IPS DF 6.9 (cell line): ENCODE measurements around the gene MYL9.

ENCODE experiments used
- DNase-seq: peaks from one replicate; pipeline ENCODE4 v3.0.0-alpha.2; 2013; ENCODE audit warnings: low read depth, low spot score
- H3K27ac ChIP-seq: one replicate; pipeline ENCODE4 v1.5.1; 2013; ENCODE audit warnings: low read length, control low read depth
- H3K27me3 ChIP-seq: 2 replicates; pipeline ENCODE4 v1.6.1; 2013; ENCODE audit warnings: mild to moderate bottlenecking, low read length; ENCODE audit not compliant: control insufficient read depth, insufficient read depth
- H3K36me3 ChIP-seq: 2 replicates; pipeline ENCODE4 v1.6.1; 2013; ENCODE audit warnings: low read length; ENCODE audit not compliant: control insufficient read depth, insufficient read depth
- H3K4me1 ChIP-seq: 2 replicates; pipeline ENCODE4 v1.6.1; 2013; ENCODE audit warnings: low read length; ENCODE audit not compliant: control insufficient read depth, insufficient read depth
- H3K4me3 ChIP-seq: 2 replicates; pipeline ENCODE4 v1.5.1; 2013; ENCODE audit warnings: mild to moderate bottlenecking, low read length
- H3K9me3 ChIP-seq: 2 replicates; pipeline ENCODE4 v1.6.1; 2013; ENCODE audit warnings: low read length, inconsistent platforms; ENCODE audit not compliant: control insufficient read depth, insufficient read depth
- WGBS: extraction: QIAGEN DNeasy Blood & Tissue Kit; methylation state at CpG from one replicate; pipeline ENCODE4 v1.1.7; 2013; ENCODE audit warnings: mixed read lengths, missing lambda C conversion rate; ENCODE audit not compliant: insufficient read length, insufficient coverage; 5-methylcytosine and 5-hydroxymethylcytosine counted together

MYL9 gene

DNA sequence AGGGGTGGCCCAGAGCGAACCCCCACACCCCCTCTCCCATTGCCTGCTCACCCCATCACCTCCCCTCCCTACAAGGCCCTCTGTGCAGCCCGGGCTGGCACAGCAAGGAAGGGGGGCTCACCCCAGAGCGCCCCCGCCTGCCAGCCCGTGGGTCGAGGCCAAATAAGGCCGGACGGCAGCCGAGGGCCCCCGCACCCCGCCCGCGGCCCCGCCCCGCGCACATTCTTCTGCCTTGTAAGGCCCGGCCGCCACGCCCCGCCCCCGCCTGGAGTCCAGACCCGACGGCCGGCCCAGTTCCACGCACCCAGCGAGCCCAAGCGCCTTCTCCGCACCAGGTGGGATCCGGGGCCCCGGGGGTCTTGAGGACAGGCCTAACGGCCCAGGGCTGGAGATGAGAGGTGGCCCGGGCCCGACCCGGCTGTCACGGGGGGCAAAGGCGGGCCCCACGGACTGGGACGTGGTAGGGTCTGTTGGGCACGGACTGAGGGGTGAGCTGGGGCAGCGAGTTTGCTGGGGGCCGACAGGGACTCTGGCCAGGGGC, at the start of gene MYL9:
MYL9 (plus strand) TSS at position 293 of the 541 bp plus-strand sequence. CDS start 3,366 bp downstream, outside the sequence.
- WGBS, result no CpG with 5 or more reads among the region's 41 CpGs
- no peak for DNase-seq

DNA sequence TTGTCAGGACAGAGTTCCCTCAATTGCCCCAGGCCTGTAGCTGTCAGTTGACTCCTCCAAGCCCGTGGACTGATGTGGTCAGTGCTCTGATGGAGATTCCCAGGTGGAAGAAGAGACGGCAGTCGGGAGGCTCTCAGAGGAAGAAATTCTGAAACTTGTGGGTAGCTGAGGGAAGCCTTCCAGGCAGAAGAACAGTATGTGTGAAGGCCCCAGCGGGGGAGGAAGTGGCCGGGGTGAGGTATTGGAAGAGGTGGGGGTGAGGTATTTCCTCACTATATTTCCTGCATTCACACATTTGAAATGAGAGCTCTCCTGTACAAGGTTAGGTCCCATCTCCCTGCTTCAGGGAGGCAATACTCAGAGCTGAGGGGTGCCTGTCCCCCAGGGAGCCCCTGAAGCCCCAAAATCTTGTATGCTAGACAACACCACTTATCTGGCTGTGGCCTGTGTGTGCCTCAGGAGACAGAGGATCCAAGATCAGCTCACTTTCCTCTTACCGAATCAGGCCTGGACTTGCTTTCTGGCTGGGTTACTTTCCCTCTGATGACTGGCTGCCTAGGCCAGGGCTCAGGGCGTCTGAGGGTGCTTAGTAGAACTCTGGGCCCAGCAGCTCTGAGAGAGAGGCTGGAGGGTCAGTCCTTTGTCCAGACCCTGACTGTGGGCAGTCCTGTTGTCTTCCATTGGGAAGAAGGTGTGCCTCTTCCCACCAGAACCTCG, 49.3 kb upstream of the MYL9 start:
- no peak overlapping the region for H3K4me3 ChIP-seq
- H3K4me1 ChIP-seq, result 0 out of 2 replicates have a peak, but pooled peaks cover 2% of the 10 kb centered on the region
- H3K36me3 ChIP-seq, result peaks cover 6% of the 10 kb centered on the region; the same call in 1 of the 2 replicates
- DNase-seq, result no peak
- no peak overlapping the region for H3K27ac ChIP-seq
- WGBS, result no CpG with 5 or more reads among the region's 8 CpGs
- no peaks in the 10 kb centered on the region for H3K9me3 ChIP-seq
- H3K27me3 ChIP-seq, result no peaks in the 10 kb centered on the region

More for the DNA sequence above, at the start of gene MYL9:
- H3K4me3 ChIP-seq, result peak within 1 kb of the TSS; percentile 58
- H3K9me3 ChIP-seq, result no peaks in the 10 kb centered on the region
- peaks cover 15% of the 10 kb centered on the region for H3K4me1 ChIP-seq
- H3K27me3 ChIP-seq, result no peaks in the 10 kb centered on the region
- no peaks in the 10 kb centered on the region for H3K36me3 ChIP-seq
- H3K27ac ChIP-seq, result no peak within 1 kb of the TSS

DNA sequence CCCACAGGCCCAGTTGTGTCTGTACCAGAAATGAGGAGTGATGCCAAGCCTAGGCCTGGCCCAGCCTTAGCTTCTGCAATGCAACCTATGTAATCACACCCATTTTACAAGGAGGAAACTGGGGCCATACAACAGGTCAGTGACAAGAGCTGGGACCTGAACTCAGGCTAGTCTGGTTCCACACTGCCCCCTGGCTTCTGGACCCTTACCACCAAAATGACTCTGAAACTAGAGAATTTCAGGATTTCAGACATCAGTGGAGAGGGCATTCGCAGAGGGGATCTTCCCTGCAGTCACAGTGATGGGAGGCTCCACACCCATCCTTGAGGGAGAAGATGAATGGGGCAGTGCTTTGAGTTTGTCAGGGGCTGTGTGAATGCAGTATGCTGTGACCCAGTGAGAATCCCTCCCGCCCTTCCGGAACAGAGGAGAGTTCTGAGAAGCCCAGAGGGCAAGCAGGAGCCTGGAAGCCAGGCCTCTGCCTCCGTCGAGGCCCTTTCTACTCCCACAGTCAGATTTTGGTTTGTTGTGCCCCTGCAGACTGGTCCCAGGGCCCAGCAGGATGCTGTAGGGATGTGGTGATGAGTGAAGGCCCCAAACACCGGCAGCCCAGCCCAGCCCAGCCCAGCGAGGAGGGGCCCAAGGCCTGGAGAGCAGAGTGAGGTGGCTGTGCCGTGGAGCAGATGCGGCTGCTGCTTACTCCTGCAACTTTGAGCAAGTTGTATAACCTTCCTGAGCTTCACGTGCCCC, 48.1 kb upstream of the MYL9 start:
- Histone ChIP-seq H3K9me3 (no peaks in the 10 kb centered on the region), H3K36me3 (peaks cover 11% of the 10 kb centered on the region; the same call in 1 of the 2 replicates), H3K27ac (no peak overlapping the region), H3K4me1 (0 out of 2 replicates have a peak, but pooled peaks cover 2% of the 10 kb centered on the region), H3K27me3 (no peaks in the 10 kb centered on the region), H3K4me3 (no peak overlapping the region)
- DNase-seq, result peak; percentile 31
- WGBS, result no CpG with 5 or more reads among the region's 10 CpGs

DNA sequence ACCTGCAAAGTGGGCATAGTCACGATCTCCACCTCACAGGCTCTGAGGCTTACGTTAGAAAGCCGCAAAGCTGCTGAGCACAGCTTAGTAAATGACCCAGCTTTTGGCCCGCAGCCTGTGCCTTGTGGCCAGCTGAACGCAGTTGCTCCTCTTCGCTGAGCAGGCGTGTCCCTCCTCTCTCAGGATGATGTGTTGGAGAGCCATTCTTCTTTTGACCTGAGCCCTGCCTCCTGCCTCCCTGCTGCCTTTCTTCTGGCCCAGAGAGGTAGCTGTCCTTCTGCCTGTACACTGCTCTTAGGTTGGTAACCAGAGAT, 47.6 kb upstream of the MYL9 start:
- DNase-seq, result no peak
- Histone ChIP-seq H3K4me1 (0 out of 2 replicates have a peak, but pooled peaks cover 2% of the 10 kb centered on the region), H3K27ac (no peak overlapping the region), H3K27me3 (no peaks in the 10 kb centered on the region), H3K36me3 (peaks cover 11% of the 10 kb centered on the region; the same call in 1 of the 2 replicates), H3K4me3 (no peak overlapping the region), H3K9me3 (no peaks in the 10 kb centered on the region)
- no CpG with 5 or more reads among the region's 7 CpGs for WGBS

DNA sequence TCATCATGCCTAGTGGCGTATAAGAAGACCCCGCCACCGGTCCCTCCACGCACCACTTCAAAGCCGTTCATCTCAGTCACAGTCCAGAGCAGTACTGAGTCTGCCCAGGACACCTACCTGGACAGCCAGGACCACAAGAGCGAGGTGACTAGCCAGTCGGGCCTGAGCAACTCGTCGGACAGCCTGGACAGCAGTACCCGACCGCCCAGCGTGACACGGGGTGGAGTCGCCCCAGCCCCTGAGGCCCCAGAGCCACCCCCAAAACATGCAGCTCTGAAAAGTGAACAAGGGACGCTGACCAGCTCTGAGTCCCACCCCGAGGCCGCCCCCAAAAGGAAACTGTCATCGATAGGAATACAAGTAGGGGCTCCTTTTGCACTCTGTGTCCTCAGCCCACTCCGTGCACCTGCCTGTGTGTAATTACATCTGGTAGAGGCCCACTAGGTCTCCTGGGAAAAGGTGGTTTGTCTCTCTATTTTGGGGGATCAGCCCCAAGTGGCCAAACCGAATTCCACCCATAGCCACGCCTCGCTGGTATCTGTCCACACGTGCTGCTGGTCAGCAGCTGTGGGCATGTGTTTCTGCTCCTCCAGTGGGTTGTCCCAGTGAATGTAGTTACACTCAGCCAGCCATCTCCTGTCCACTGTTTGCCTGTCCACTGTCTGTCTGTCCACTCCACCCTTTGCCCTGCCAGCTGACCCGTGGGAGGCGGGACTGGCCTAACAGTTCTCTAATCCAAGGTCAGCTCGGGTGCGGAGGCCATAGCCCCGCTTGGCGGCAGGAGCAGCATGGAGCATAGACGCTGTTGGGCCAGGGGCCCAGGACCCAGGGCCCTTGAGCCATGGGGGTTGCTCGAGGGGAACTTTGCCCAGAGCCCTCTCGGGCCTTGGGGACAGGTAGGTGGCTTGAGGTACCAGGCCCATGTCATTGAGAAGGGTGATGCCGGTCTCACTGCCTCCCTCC, 44.3 kb upstream of the MYL9 start:
- H3K4me3 ChIP-seq, result no peak overlapping the region
- no peaks in the 10 kb centered on the region for H3K27me3 ChIP-seq
- no peak for DNase-seq
- H3K36me3 ChIP-seq, result peaks cover 22% of the 10 kb centered on the region
- no peaks in the 10 kb centered on the region for H3K9me3 ChIP-seq
- H3K27ac ChIP-seq, result no peak overlapping the region
- 0 out of 2 replicates have a peak, but pooled peaks cover 2% of the 10 kb centered on the region for H3K4me1 ChIP-seq
- WGBS, result no CpG with 5 or more reads among the region's 33 CpGs

DNA sequence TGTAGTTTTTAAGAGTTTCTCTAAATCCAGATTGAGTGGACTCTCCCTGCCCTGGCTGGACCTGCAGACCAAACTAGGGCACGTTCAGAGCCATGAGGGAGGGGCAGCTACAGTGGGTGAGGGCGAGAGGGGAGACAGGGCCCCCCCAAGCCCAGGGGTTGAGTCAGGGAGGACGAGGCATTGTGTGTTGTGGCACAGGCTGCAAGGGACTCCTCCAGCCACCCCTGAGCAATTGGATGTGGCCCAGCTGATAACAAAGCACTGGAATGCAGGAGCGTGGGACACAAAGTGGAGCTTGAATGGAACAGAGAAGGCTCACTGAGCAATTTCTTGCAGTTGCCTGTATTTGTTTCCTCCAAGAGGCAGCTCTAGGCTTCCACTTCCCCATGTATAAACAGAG, 43.5 kb upstream of the MYL9 start:
- peaks cover 22% of the 10 kb centered on the region for H3K36me3 ChIP-seq

DNA sequence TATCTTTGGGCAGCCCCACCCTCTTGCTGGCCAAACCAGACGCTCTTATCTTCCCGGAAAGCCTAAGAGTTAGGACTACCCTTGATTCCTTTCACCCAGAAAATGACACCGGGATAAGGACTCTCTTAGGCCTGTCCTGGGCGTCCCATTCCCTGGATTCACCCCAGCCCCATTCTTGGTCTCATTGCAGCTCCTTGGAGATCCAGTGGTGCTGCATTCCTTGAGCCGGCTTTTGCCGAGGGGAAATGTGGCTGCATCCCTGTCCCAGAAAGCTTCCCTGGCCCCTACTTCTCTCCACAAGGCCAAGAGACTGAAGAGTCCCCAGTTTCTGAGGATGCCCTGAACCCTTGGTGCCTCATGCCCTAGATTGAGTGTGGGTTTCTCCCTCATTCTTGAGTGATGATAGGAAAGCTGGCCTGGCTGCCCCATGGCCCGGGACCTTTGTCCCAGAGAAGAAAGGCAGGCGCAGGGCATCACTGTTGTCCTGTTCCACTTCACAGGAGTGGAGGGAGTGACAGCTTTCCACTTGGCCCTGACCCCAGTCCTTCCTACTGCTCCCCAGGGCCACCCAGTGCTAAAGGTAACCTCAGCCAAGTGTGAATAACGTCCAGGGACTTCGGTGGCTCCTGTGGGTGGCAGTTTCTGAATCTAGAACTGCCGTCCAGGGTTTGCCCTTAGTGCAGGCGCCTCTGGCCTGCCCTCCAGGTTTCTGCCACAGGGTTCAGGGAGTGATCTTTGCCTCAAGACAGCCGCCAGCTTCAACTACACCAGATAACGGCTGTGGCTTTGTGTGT, 42.7 kb upstream of the MYL9 start:
- Histone ChIP-seq H3K27me3 (no peaks in the 10 kb centered on the region), H3K27ac (no peak overlapping the region), H3K36me3 (peaks cover 22% of the 10 kb centered on the region), H3K4me1 (no peaks in the 10 kb centered on the region), H3K9me3 (no peaks in the 10 kb centered on the region), H3K4me3 (no peak overlapping the region)
- no peak for DNase-seq
- WGBS, result no CpG with 5 or more reads among the region's 14 CpGs

More for the DNA sequence above, 43.5 kb upstream of the MYL9 start:
- H3K4me1 ChIP-seq, result no peaks in the 10 kb centered on the region
- WGBS, result no CpG with 5 or more reads among the region's 4 CpGs
- no peaks in the 10 kb centered on the region for H3K27me3 ChIP-seq
- no peaks in the 10 kb centered on the region for H3K9me3 ChIP-seq
- no peak overlapping the region for H3K4me3 ChIP-seq
- H3K27ac ChIP-seq, result no peak overlapping the region
- DNase-seq, result no peak

DNA sequence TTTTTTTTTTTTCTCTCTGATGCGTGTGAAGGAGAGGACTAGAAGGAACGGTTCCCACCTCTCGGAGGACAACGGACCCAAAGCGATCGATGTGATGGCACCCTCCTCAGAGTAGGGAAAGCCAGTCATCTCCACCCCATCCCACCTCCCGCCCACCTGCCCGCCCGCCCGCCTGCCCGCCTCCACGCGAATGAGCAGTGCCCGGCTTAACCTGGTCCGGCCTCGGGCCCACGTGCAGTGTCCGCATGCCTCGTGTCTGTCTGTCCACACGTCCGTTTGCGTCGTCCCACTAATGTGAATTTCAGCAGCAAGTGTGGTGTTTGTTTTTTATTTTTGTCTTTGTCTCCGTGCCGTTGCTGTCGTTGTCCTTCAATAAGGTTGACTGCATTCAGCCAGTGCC, 42.1 kb upstream of the MYL9 start:
- H3K4me3 ChIP-seq, result no peak overlapping the region
- H3K36me3 ChIP-seq, result peaks cover 22% of the 10 kb centered on the region
- no peaks in the 10 kb centered on the region for H3K27me3 ChIP-seq
- H3K27ac ChIP-seq, result no peak overlapping the region
- H3K9me3 ChIP-seq, result no peaks in the 10 kb centered on the region
- no CpG with 5 or more reads among the region's 26 CpGs for WGBS
- no peaks in the 10 kb centered on the region for H3K4me1 ChIP-seq
- no peak for DNase-seq

DNA sequence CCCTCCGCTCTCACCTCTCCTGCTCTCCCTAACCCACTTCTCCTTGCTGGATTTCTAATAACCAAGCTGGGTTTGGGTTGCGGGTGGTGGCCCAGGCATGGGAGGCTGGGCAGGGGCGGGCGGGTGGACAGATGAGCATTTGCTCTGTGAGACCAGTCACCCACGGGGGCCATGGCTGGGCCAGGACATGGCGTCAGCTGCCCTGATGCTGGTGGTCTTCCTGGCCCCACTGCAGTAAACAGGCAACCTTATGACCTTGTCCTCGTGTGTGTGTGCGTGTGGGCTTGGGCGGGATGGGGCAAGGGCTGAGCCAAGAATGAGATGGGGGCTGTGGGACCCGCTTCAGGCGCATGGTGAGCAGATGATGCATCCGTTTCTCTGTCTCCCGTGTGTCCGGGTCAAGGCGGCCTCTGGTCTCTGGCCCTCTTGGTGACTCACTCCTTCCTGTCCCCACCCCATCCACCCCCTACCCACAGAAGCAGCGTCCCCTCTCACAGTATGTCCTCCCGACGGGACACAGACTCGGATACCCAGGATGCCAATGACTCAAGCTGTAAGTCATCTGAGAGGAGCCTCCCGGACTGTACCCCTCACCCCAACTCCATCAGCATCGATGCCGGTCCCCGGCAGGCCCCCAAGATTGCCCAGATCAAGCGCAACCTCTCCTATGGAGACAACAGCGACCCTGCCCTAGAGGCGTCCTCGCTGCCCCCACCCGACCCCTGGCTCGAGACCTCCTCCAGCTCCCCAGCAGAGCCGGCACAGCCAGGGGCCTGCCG, 41.4 kb upstream of the MYL9 start:
- no CpG with 5 or more reads among the region's 31 CpGs for WGBS
- no peaks in the 10 kb centered on the region for H3K9me3 ChIP-seq
- no peak overlapping the region for H3K27ac ChIP-seq
- H3K27me3 ChIP-seq, result no peaks in the 10 kb centered on the region
- no peak for DNase-seq
- no peaks in the 10 kb centered on the region for H3K4me1 ChIP-seq
- peaks cover 22% of the 10 kb centered on the region for H3K36me3 ChIP-seq
- H3K4me3 ChIP-seq, result no peak overlapping the region
